Epithelial cell of proximal tubule (primary cell): ENCODE measurements around the gene HSPA1L. TPM values are rescaled to one million over a fixed set of nuclear protein-coding genes. Genes with fewer than 3 reads are reported as not detected.

Experiments used
- DNase-seq: peaks from one replicate; pipeline ENCODE4 v3.0.0-alpha.2; 2011; ENCODE audit warnings: low read depth
- H3K4me3 ChIP-seq: 2 replicates; pipeline ENCODE4 v1.5.1; 2011; ENCODE audit warnings: low read depth, mild to moderate bottlenecking, low read length
- total RNA-seq: library from RNA; depleted of rRNA; stranded (reverse); fragments of >200 nt; gene quantifications from 2 replicates; pipeline ENCODE4 v1.2.3, GENCODE V29; 2015
- TF ChIP-seq, protein P1 (sequence below): conservative IDR thresholded peaks from 2 replicates; pipeline ENCODE4 v1.5.1; 2012; ENCODE audit warnings: low read depth, mild to moderate bottlenecking, low read length

Gene HSPA1L
- total RNA-seq, 1 donor from 2014 or later, result 0.35 TPM

DNA sequence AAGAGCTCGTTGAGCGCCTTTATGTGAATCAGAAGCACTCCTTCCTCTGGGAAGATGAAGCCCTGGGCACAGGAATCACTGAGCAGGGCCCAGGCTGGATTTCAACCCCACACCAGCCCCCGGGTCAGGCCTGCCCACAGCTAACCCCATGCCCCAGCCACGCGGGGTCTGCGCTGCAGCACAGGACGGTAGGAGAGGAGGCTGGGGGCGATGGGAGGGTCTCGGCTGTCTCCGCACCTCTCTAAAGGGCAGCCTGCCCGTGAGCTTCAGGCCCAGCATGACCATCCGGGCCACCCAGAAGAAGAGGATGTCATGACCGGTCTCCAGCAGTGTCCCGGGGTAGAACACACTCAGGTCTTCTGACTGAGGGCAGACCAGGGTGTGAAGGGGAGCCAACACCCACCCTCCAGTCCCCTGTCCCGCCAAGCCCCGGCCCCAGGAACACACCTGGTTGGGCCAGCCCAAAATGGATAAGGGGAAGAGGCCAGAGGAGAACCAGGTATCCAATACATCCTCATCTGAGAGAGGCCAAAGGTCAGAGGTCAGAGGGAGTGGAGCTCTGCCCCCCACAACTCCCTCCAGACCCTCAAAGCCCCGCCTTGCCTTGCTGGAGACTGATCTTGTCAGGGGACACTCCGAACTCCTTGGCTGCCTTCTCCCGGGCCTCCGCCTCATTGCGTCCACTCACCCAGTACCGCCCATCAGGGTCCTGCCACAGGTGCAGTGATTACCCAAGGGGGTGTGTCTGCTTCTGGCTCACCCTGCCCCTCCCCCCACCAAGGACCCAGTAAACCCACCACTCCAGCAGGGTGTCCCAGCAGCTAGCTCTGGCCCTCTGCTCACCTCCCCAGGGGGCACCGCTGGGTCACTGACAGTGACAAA, 33.6 kb downstream of the HSPA1L start:
- no peak overlapping the region for H3K4me3 ChIP-seq
- TF ChIP-seq, protein P1, sequence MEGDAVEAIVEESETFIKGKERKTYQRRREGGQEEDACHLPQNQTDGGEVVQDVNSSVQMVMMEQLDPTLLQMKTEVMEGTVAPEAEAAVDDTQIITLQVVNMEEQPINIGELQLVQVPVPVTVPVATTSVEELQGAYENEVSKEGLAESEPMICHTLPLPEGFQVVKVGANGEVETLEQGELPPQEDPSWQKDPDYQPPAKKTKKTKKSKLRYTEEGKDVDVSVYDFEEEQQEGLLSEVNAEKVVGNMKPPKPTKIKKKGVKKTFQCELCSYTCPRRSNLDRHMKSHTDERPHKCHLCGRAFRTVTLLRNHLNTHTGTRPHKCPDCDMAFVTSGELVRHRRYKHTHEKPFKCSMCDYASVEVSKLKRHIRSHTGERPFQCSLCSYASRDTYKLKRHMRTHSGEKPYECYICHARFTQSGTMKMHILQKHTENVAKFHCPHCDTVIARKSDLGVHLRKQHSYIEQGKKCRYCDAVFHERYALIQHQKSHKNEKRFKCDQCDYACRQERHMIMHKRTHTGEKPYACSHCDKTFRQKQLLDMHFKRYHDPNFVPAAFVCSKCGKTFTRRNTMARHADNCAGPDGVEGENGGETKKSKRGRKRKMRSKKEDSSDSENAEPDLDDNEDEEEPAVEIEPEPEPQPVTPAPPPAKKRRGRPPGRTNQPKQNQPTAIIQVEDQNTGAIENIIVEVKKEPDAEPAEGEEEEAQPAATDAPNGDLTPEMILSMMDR, result no peak
- no peak for DNase-seq

DNA sequence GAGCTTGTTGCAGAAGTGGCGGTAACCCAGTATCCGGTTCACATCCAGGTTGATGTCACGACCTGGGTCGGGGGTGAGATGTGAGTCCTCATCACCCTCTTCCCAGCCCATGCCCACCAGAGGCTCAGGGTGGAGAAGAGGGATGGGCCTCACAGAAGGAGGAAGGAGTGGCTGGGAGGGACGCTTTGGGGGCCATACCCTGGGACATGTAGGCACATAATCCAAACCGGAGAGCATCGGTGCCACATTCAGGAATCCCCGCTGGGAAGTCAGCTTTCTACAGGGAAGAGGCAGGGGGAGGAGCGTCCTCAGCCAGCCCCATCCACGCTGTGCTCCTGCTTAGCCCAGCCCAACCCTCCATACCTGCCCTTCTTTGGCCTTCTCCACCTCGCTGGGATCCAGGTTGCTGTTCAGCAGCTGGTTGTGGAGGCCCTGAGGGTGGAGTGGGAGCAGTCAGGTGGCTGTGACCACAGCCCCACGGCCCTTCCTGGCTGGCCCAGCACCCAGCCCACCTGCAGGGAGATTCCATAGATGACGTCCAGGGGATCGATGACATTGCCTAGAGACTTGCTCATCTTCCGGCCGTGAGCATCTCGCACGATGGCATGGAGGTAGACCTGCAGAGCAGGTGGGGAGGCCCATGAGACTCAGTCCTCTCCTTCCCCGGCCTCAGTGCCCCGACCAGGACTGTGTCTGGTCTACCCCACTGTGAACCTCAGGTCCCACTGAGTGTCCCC, 34.4 kb downstream of the HSPA1L start:
- no peak for DNase-seq
- no peak overlapping the region for H3K4me3 ChIP-seq
- TF ChIP-seq, protein P1, result no peak

DNA sequence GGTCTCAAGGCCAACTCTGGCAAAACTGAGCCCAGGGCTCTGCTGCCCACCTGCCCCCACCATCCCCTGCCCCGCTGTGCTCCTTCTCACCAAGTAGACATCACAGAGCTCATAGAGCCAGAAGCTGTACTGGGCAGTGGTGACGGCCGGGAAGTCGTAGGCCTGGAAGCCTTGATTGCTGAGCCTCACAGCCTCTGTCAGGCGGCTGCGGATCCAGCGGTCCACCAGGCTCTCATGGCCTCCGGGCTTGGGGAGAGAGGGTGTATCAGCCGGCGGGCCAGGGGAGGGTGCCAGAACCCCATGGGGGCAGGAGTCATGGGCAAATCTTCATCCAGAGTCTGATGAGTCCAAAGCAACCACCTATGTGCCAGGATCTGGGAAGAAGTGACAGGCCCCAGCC, 35.2 kb downstream of the HSPA1L start:
- no peak overlapping the region for H3K4me3 ChIP-seq
- TF ChIP-seq, protein P1, result no peak
- no peak for DNase-seq

DNA sequence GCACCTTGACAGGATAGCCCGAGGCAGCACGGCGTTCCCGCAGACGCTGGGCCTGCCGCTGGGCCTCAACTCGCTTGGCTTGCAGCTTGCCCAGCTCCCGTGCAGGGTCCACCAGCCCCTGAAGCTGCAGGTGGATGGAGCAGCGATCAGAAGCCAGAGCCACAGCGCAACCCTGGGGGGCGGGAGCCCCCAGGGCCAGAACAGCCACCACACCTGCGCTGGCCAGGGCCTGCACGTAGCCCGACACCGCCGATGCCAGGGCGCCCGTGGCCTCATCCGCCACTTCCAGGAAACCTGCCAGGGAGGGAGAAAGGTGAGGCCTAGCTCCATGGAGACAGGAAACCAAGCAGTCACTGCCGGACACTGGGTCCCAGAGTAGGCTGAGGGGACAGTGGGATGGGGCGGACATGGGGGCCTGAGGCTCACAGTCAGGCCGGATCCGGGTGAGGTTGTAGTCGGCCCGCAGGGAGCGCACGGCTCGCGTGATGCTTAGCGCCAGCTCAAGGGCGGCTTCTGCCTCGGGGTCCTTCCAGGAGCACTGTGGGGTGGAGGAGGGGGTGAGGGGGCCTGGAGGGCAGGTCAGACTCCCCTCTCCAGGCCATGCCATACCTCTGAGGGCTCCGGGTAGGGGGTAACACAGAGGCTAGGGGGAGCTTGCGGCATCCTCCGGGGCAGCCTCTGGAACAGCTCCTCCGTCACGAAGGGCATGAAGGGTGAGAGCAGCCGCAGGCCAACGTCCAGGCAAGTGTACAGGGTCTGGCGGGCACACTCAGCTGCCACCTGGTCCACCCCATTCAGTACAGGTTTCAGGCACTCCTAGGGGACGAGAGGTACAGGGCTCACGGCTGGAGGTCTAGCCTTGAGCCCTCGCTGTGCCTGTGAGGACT, 35.8 kb downstream of the HSPA1L start:
- DNase-seq, result no peak

DNA sequence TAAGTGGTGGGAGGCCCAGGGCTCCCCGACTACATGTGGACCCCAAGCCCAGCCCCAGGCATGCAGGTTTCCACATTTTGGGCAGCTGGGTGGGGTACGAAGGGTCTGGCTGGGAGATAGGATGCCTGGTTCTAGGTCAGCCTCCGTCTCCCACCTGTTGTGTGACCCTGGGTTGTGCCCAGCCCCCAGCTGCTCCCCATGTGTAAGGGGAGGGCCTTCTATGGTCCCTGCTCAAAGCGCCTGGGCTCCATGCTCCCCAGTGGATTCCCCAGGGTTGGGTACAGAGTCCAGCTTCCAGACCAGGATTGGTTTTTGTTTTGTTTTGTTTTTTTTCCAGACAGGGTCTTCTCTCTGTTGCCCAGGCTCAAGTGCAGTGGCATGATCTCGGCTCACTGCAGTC, 36.9 kb downstream of the HSPA1L start:
- DNase-seq, result no peak
- no peak overlapping the region for H3K4me3 ChIP-seq
- TF ChIP-seq, protein P1, result no peak

More for the DNA sequence above, 35.8 kb downstream of the HSPA1L start:
- TF ChIP-seq, protein P1, result no peak
- H3K4me3 ChIP-seq, result no peak overlapping the region

DNA sequence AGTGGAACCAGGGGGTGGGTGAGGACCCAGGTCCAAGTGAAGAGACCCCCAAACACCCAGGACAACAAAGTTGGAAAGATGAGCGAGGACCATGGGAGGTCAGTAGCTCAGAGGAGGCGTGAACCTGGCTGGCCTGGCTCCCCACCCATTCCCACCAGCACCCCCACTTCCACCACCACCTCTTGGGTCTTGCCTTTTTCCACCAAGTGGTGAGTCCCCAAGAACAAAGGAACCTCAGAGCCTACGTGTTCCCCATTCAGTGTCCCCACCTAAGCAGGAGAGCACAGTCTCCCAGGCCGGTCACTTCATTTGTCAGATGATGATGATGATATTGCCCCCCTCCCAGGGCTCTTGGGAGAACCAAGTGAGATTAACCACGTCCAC, 37.4 kb downstream of the HSPA1L start:
- DNase-seq, result no peak
- H3K4me3 ChIP-seq, result no peak overlapping the region
- TF ChIP-seq, protein P1, result no peak
